HepG2 (cell line): ENCODE measurements around the gene PDK2. TPM values are rescaled to one million over a fixed set of nuclear protein-coding genes. Genes with fewer than 3 reads are reported as not detected.

Source experiments
- ATF7-NPFF ChIP-seq: sonication (generic); formaldehyde crosslinking; IDR thresholded peaks from 2 replicates; pipeline ENCODE4 v1.8.1; 2023; ENCODE audit warnings: mild to moderate bottlenecking, low read depth, missing genetic modification reagents, moderate library complexity
- EEA1 ChIP-seq: sonication (generic); formaldehyde crosslinking; IDR thresholded peaks from 2 replicates; pipeline ENCODE4 v1.5.1; 2020; ENCODE audit warnings: mild to moderate bottlenecking, missing genetic modification reagents, borderline replicate concordance
- GMEB1 ChIP-seq: sonication (generic); formaldehyde crosslinking; IDR thresholded peaks from 2 replicates; pipeline ENCODE4 v1.5.1; 2020; ENCODE audit warnings: missing genetic modification reagents, mild to moderate bottlenecking, borderline replicate concordance
- HNRNPK ChIP-seq: fragments of 200-400 bp; formaldehyde crosslinking; IDR thresholded peaks from 2 replicates; pipeline ENCODE4 v1.6.1; 2018; ENCODE audit warnings: low read length, low read depth, moderate library complexity, mild to moderate bottlenecking; ENCODE audit not compliant: poor library complexity, severe bottlenecking
- HNRNPLL ChIP-seq: fragments of 200-400 bp; formaldehyde crosslinking; IDR thresholded peaks from 2 replicates; pipeline ENCODE4 v1.6.1; 2017; ENCODE audit warnings: mild to moderate bottlenecking, low read depth, low read length; ENCODE audit not compliant: poor library complexity, severe bottlenecking
- KDM5B ChIP-seq: sonication (generic); formaldehyde crosslinking; IDR thresholded peaks from 2 replicates; pipeline ENCODE4 v1.4.0; 2020; ENCODE audit warnings: missing genetic modification reagents, mild to moderate bottlenecking, borderline replicate concordance
- PATZ1 ChIP-seq: sonication (generic); formaldehyde crosslinking; IDR thresholded peaks from 2 replicates; pipeline ENCODE4 v1.4.0; 2020; ENCODE audit warnings: missing genetic modification reagents
- RNF2 ChIP-seq: fragments of 450-650 bp; conservative IDR thresholded peaks from 2 replicates; pipeline ENCODE4 v1.6.1; 2016; ENCODE audit warnings: low read depth
- SP1 ChIP-seq, 2 experiments: fragments of 450-650 bp in 1 of 2; sonication (generic) in 1 of 2; formaldehyde crosslinking in 1 of 2; IDR thresholded peaks; 2 replicates each; pipeline versions ENCODE4 v1.4.0 to v1.6.1; 2016 to 2020; ENCODE audit warnings: missing genetic modification reagents in 1 of 2
- YY1 ChIP-seq: IDR thresholded peaks from 2 replicates; pipeline ENCODE4 v1.6.1; 2011; ENCODE audit warnings: low read length, low read depth, moderate library complexity, mild to moderate bottlenecking; ENCODE audit not compliant: insufficient read depth, insufficient replicate concordance
- ZBTB43 ChIP-seq: sonication (generic); formaldehyde crosslinking; conservative IDR thresholded peaks from 2 replicates; pipeline ENCODE4 v1.4.0; 2020; ENCODE audit warnings: missing genetic modification reagents
- ZFX ChIP-seq: sonication (generic); formaldehyde crosslinking; IDR thresholded peaks from 2 replicates; pipeline ENCODE4 v1.4.0; 2020; ENCODE audit warnings: mild to moderate bottlenecking, low read depth, missing genetic modification reagents, moderate library complexity
- ZNF501 ChIP-seq: sonication (generic); formaldehyde crosslinking; IDR thresholded peaks from 2 replicates; pipeline ENCODE4 v1.5.1; 2020; ENCODE audit warnings: mild to moderate bottlenecking, moderate library complexity, missing genetic modification reagents
- ZNF749 ChIP-seq: sonication (generic); formaldehyde crosslinking; IDR thresholded peaks from 2 replicates; pipeline ENCODE4 v1.8.0; 2022; ENCODE audit warnings: mild to moderate bottlenecking, missing genetic modification reagents, moderate library complexity, borderline replicate concordance
- ZNF768 ChIP-seq: sonication (generic); formaldehyde crosslinking; IDR thresholded peaks from 2 replicates; pipeline ENCODE4 v1.4.0; 2020; ENCODE audit warnings: missing genetic modification reagents
- ZNF777 ChIP-seq: sonication (generic); formaldehyde crosslinking; IDR thresholded peaks from 2 replicates; pipeline ENCODE4 v1.4.0; 2020; ENCODE audit warnings: missing genetic modification reagents
- polyA plus RNA-seq, 8 experiments: library from polyadenylated mRNA; depleted of rRNA in 3 of 8; stranded (reverse) in 7 of 8; unstranded in 1 of 8; fragments of >200 nt; fragmentation: Illumina TruSeq in 4 of 8; extraction: Trizol in 4 of 8; gene quantifications; 2 replicates each; pipeline versions ENCODE4 v1.2.1 to v1.2.3, GENCODE V29; 2011 to 2016; ENCODE audit warnings: low read depth in 4 of 8, missing spikeins in 1 of 8, mixed read lengths in 1 of 8; ENCODE audit not compliant: insufficient read depth in 1 of 8
- total RNA-seq, 5 experiments: library from RNA; depleted of rRNA; stranded (reverse); fragments of >200 nt; fragmentation: Illumina TruSeq; extraction: Trizol; gene quantifications; 2 replicates each; pipeline ENCODE4 v1.2.3, GENCODE V29; 2016; ENCODE audit warnings: low read depth in 1 of 5

The PDK2 gene
- total and polyA plus RNA-seq, 2 of the 13 experiments (the other 11 are each of a cell fraction or from before 2014, with no cell fraction given): 18.5 to 59.7 TPM

GRCh38 chr17:50129728-50130558 is 34.8 kb downstream of the PDK2 start, which contains the start of gene SAMD14 (continued):
- 0 out of 2 replicates have a peak, but pooled peaks have one; percentile 41 for TF ChIP-seq ZNF501
- peak; percentile 67 for TF ChIP-seq PATZ1
- peak; percentile 84 for TF ChIP-seq HNRNPK
- TF ChIP-seq ZBTB43 (CRISPR knock-in tag): peak; percentile 67
- TF ChIP-seq ZFX (CRISPR knock-in tag): 0 out of 2 replicates have a peak, but pooled peaks have one; percentile 22
- no peak for TF ChIP-seq SP1 (IDR thresholded peaks at IDR 0.05)
- TF ChIP-seq SP1 (CRISPR knock-in tag; IDR thresholded peaks at IDR 0.05): no peak
- TF ChIP-seq RNF2: no peak
- TF ChIP-seq YY1: peak; percentile 10
- 0 out of 2 replicates have a peak, but pooled peaks have one; percentile 25 for TF ChIP-seq ZNF749
- TF ChIP-seq EEA1: 0 out of 2 replicates have a peak, but pooled peaks have one; percentile 30
- TF ChIP-seq HNRNPLL: peak; percentile 39
- 0 out of 2 replicates have a peak, but pooled peaks have one; percentile 19 for TF ChIP-seq ZNF777 (CRISPR knock-in tag)
- peak; percentile 39; the same call in 1 of the 2 replicates for TF ChIP-seq ZNF768 (CRISPR knock-in tag)
- 0 out of 2 replicates have a peak, but pooled peaks have one; percentile 42 for TF ChIP-seq KDM5B (CRISPR knock-in tag)
- TF ChIP-seq GMEB1 (CRISPR knock-in tag): no peak
- no peak for TF ChIP-seq ATF7-NPFF (CRISPR knock-in tag)
- TF ChIP-seq, all 625 proteins: peak for 20
